ENCODE results near the gene IDH3B.
A peak's percentile ranks its signal among the peaks of the same experiment; 100 is the strongest.

IDH3B gene

GRCh38 chr20:2652724-2653555 is 11.1 kb downstream of the IDH3B start:
- Histone ChIP-seq H3K79me2 (peaks cover 8% of the 10 kb centered on the region), H3K4me3 (ENCODE audit: low read depth, low read length) (peak overlapping the region; percentile 87), H3K9ac (peak overlapping the region; percentile 50), H2AFZ (peak overlapping the region; percentile 99), H3K9me3 (ENCODE audit: control insufficient read depth, low read length) (no peaks in the 10 kb centered on the region), H3K4me1 (peaks cover 5% of the 10 kb centered on the region), H3K27ac (peak overlapping the region; percentile 83), H3K4me2 (ENCODE audit: low read length) (peak overlapping the region; percentile 97), H3K27me3 (ENCODE audit: control insufficient read depth, insufficient read depth, low read length) (no peaks in the 10 kb centered on the region), H3K36me3 (ENCODE audit: control insufficient read depth, insufficient read depth, low read length) (no peaks in the 10 kb centered on the region)
- TF ChIP-seq CTCF (IDR thresholded peaks at IDR 0.05) = no peak

GRCh38 chr20:2651772-2652723 is 12.0 kb downstream of the IDH3B start, which contains the start of gene NOP56:
TSS of gene NOP56 (plus strand) at chr20:2652632. CDS start at chr20:2652661, 29 bp downstream.
- Histone ChIP-seq H3K9me3 (ENCODE audit: control insufficient read depth, low read length) (no peaks in the 10 kb centered on the region), H3K27ac (peak within 1 kb of the TSS; percentile 83)
- no peak for TF ChIP-seq CTCF (IDR thresholded peaks at IDR 0.05)

DNA sequence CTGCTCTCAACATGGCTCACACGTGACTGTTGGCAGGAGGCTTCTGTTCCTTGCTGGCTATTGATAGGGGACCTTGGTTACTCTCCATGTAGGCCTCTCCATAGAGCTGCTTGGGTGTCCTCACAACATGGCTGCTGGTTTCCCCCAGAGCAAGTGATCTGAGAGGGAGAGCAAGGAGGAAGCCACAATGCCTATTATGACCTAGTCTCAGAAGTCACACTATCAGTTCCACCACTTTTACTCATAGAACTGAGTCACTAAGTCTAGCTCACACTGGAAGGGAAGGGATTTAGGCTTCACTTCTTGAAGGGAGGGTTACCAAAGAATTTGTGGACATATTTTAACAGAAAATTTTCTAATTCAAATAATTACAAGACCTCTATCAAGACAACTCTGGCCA is 20.3 kb downstream of the IDH3B start:
- Histone ChIP-seq H3K9me3 (ENCODE audit: control insufficient read depth, low read length) (no peaks in the 10 kb centered on the region), H3K4me3 (ENCODE audit: low read depth, low read length) (no peak overlapping the region), H3K4me2 (ENCODE audit: low read length) (no peak overlapping the region), H3K79me2 (no peaks in the 10 kb centered on the region), H3K27me3 (ENCODE audit: control insufficient read depth, insufficient read depth, low read length) (no peaks in the 10 kb centered on the region), H3K4me1 (no peaks in the 10 kb centered on the region), H2AFZ (no peak overlapping the region), H3K36me3 (ENCODE audit: control insufficient read depth, insufficient read depth, low read length) (no peaks in the 10 kb centered on the region), H3K27ac (no peak overlapping the region), H3K9ac (no peak overlapping the region)
- TF ChIP-seq CTCF (IDR thresholded peaks at IDR 0.05) = no peak

More at GRCh38 chr20:2651772-2652723, 12.0 kb downstream of the IDH3B start, which contains the start of gene NOP56:
- H3K27me3 ChIP-seq (ENCODE audit: control insufficient read depth, insufficient read depth, low read length) = no peaks in the 10 kb centered on the region
- H3K36me3 ChIP-seq (ENCODE audit: control insufficient read depth, insufficient read depth, low read length) = no peaks in the 10 kb centered on the region
- peak within 1 kb of the TSS; percentile 50 for H3K9ac ChIP-seq
- H3K4me2 ChIP-seq (ENCODE audit: low read length) = peak within 1 kb of the TSS; percentile 97
- H3K79me2 ChIP-seq = peaks cover 8% of the 10 kb centered on the region
- H3K4me1 ChIP-seq = peaks cover 5% of the 10 kb centered on the region
- peak within 1 kb of the TSS; percentile 99 for H2AFZ ChIP-seq
- peak within 1 kb of the TSS; percentile 87 for H3K4me3 ChIP-seq (ENCODE audit: low read depth, low read length)

GRCh38 chr20:2640899-2641298 is 23.1 kb downstream of the IDH3B start:
- Histone ChIP-seq H3K4me3 (ENCODE audit: low read depth, low read length) (no peak overlapping the region), H2AFZ (no peak overlapping the region), H3K27ac (no peak overlapping the region), H3K4me2 (ENCODE audit: low read length) (no peak overlapping the region), H3K36me3 (ENCODE audit: control insufficient read depth, insufficient read depth, low read length) (no peaks in the 10 kb centered on the region), H3K79me2 (no peaks in the 10 kb centered on the region), H3K4me1 (no peaks in the 10 kb centered on the region), H3K9ac (no peak overlapping the region), H3K9me3 (ENCODE audit: control insufficient read depth, low read length) (no peaks in the 10 kb centered on the region), H3K27me3 (ENCODE audit: control insufficient read depth, insufficient read depth, low read length) (no peaks in the 10 kb centered on the region)
- TF ChIP-seq CTCF (IDR thresholded peaks at IDR 0.05) = no peak

Data from parathyroid adenoma (tissue), 2 donors.